ENCODE measurements around the gene RGS13.
"Not testable (repeated sequence)": the region's sequence is repeated elsewhere in the genome, so short reads cannot be mapped to it uniquely, and the experiment has no call there.

The RGS13 gene

DNA sequence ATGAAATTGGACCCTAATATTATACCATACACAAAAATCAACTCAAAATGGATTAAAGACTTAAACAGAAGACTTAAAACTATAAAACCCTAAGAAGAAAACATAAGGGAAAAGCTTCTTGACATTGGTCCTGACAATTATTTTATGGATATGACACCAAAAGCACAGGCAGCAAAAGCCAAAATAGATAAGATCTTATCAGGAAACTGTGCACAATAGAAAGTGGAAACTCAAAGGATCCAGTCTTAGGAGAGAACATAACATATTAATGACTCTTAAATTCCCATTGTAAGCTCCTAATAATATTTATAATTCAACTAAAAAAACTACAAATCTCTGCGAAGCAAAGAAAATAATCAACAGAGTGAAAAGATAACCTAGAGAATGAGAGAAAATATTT is 39.8 kb downstream of the RGS13 start:
- no peak for DNase-seq (ENCODE audit: low read depth in 1 of 2, low spot score in 1 of 2)

GRCh38 chr1:192678099-192678498 is 42.2 kb downstream of the RGS13 start:
- DNase-seq (ENCODE audit: low read depth in 1 of 2, low spot score in 1 of 2), result no peak

DNA sequence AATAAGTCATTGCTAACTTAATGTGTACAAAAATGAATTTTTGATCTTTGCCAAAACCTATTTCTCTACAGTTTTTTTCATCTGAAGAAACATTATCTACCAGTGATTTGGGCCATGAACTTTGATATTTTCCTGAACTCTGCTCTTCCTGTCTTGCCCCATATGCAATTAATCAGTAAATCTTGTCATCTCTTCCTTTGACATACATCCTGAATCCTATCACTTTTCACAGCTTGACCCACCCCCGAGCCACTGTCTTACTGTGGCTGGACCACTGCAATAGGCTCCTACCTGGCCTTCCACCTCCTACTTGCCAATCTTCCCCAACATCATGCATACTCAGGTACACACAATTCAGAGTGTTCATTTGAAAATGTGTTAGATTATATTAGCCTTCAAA is 46.4 kb downstream of the RGS13 start:
- no peak for DNase-seq (ENCODE audit: low read depth in 1 of 2, low spot score in 1 of 2)

DNA sequence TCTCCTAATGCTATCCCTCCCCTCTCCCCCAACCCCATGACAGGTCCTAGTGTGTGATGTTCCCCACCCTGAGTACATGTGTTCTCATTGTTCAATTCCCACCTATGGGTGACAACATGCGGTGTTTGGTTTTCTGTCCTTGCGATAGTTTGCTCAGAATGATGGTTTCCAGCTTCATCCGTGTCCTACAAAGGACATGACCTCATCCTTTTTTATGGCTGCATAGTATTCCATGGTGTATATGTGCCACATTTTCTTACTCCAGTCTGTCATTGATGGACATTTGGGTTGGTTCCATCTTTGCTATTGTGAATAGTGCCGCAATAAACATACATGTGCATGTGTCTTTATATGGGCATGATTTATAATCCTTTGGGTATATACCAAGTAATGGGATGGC is 47.1 kb downstream of the RGS13 start:
- DNase-seq (ENCODE audit: low read depth in 1 of 2, low spot score in 1 of 2), result not testable (repeated sequence)

- DNase-seq (ENCODE audit: low read depth in 1 of 2, low spot score in 1 of 2), result no peak
These were observed 53.5 kb downstream of the RGS13 start for GRCh38 chr1:192689459-192689858.

- no peak for DNase-seq (ENCODE audit: low read depth in 1 of 2, low spot score in 1 of 2)
These were observed 55.1 kb downstream of the RGS13 start for GRCh38 chr1:192691041-192691440.

DNA sequence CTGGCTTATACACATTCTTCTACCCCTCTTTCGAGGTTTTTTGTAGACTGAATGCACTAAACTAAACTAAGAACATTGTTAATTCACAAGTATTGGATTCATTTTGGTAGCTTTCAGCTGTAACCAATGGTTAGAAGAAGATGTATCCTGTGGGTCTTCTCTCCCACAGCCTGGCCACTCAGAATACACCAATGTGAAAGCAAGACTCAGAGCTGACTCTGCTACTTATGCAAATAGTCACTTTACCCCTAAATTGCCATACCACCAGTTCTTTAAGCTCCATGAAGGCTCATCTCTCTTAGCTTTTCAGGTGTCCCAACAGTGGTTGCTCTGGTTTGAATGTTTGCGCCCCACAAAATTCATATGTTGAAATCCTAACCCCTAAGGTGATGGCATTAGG is 60.1 kb downstream of the RGS13 start:
- no peak for DNase-seq (ENCODE audit: low read depth in 1 of 2, low spot score in 1 of 2)

DNA sequence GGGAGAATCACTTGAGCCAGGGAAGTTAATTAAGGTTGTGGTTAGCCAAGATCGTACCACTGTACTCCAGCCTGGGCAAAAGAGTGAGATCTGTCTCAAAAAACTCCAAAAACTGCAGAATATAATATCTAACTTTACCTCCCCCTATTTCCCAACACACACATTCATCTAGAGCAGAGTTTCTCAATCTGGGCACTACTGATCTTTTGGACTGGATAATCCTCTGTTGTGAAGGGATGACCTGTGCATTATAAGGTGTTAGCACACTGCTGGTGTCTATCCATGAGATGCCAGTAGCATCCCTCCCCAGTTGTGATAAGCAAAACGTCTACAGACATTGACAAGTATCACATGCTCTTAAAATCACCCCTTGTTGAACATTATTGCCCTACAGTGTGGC is 61.8 kb downstream of the RGS13 start:
- no peak for DNase-seq (ENCODE audit: low read depth in 1 of 2, low spot score in 1 of 2)

- DNase-seq (ENCODE audit: low read depth in 1 of 2, low spot score in 1 of 2), result no peak
These were observed 62.8 kb downstream of the RGS13 start for GRCh38 chr1:192698731-192699130.

DNA sequence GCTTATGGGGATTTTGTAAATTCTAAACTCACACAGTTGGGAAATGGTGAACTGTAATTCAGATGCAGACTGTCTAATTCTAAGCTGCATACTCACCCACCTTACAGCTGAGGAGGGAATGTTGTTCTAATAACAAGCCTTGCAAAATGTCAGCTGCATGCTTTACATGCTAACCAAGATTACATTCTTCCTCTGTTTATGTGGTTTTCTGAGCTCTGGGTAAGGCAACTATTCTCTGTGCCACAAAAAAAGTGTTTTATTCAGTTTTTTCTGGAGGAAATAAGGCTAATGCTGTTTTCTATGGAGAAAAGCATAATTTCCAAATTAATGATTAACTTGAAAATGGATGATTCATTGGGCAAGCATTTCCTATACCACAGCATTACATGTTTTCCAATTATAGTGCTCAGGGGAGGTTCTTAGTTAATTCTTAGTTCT is 64.9 kb downstream of the RGS13 start:
- DNase-seq (ENCODE audit: low read depth in 1 of 2, low spot score in 1 of 2), result no peak

GRCh38 chr1:192702212-192702902 is 66.4 kb downstream of the RGS13 start:
- DNase-seq (ENCODE audit: low read depth in 1 of 2, low spot score in 1 of 2), result no peak

- no peak for DNase-seq (ENCODE audit: low read depth in 1 of 2, low spot score in 1 of 2)
These were observed 67.6 kb downstream of the RGS13 start for GRCh38 chr1:192703283-192704206.

DNA sequence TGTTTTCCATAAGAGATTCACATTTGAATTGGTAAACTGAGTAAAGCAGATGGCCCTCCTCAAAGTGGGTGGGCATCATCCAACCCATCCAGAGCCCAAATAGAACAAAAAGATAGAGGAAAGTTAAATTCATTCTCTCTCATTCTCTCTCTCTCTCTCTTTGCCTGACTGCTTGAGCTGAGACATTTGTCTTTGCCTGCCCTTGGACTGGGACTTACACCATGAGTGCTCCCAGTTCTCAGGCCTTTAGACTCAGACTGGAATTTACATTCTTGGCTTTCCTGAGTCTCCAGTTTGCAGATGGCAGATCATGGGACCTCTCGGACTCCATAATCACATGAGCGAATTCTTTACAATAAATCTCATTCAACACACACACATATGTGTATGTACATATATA is 69.6 kb downstream of the RGS13 start:
- no peak for DNase-seq (ENCODE audit: low read depth in 1 of 2, low spot score in 1 of 2)

DNA sequence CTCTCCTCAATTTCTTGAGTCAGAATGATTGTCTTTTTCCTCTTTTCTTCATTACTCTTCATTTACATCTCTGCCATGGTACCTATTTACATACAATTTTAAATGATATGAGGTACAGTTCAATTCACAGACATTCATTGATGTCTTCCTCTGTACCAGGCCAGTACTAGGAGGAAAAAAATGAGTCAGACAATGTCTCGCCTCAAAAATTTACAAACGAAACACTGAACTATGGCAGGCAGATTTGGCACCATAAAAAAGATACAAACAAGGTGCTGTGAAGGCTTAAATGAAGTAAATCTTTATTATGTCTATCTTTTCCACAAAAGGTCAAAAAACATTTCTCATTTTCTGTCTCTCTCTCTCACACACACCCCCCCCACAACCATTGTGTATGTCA is 71.0 kb downstream of the RGS13 start:
- DNase-seq (ENCODE audit: low read depth in 1 of 2, low spot score in 1 of 2), result no peak

- no peak for DNase-seq (ENCODE audit: low read depth in 1 of 2, low spot score in 1 of 2)
These were observed 72.1 kb downstream of the RGS13 start for GRCh38 chr1:192707978-192708547.

DNA sequence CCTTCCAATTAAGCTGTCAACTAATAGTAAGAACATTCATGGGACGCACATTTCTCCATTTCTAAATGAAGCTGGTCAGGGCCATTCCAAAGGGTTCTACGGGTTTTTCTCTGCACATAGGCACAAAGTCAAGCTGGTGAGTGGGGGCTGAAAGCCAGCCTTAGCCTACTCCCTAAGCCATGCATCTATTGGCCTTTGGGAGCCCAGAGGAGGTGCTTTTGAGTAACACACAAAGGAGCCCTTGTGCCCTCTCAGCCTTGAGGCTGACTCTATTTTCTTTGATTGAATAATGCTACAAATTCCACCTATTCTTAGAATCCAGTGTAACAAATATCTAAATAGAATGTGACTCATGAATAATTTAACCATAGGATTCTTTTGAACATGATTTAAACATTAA is 73.6 kb downstream of the RGS13 start:
- no peak for DNase-seq (ENCODE audit: low read depth in 1 of 2, low spot score in 1 of 2)
